Glomerular visceral epithelial cell (primary cell): ENCODE results near the gene LGR5.
A peak's percentile ranks its signal among the peaks of the same experiment; 100 is the strongest.

Source experiments
- DNase-seq: peaks from one replicate; pipeline ENCODE4 v3.0.0-alpha.2; 2016; ENCODE audit errors: extremely low spot score

The LGR5 gene

GRCh38 chr12:71438670-71439361 is 782 bp upstream of the LGR5 start:
- no peak for DNase-seq

GRCh38 chr12:71439362-71439612 is 311 bp upstream of the LGR5 start:
- DNase-seq = no peak

DNA sequence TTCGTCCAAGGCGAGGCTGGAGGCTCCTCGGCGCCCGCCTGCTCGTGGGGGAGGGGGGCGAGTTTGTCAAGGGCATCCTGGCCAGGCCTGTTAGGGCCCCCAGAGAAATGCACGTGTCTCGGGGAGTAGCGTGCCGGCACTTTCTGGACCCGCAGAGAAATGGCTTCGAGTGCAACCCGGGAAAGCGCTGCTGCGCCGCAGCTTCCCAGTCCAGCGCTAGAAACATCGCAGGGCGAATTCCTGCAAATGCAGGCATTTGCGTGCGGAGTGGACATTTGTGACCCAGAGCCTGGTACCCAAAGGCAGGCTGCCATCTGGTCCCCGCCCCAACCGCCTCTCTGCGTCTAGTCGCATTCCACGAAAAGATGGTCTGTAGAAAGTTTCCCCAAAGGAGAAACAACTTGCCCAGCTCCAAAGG is 756 bp downstream of the LGR5 start:
- DNase-seq = no peak

DNA sequence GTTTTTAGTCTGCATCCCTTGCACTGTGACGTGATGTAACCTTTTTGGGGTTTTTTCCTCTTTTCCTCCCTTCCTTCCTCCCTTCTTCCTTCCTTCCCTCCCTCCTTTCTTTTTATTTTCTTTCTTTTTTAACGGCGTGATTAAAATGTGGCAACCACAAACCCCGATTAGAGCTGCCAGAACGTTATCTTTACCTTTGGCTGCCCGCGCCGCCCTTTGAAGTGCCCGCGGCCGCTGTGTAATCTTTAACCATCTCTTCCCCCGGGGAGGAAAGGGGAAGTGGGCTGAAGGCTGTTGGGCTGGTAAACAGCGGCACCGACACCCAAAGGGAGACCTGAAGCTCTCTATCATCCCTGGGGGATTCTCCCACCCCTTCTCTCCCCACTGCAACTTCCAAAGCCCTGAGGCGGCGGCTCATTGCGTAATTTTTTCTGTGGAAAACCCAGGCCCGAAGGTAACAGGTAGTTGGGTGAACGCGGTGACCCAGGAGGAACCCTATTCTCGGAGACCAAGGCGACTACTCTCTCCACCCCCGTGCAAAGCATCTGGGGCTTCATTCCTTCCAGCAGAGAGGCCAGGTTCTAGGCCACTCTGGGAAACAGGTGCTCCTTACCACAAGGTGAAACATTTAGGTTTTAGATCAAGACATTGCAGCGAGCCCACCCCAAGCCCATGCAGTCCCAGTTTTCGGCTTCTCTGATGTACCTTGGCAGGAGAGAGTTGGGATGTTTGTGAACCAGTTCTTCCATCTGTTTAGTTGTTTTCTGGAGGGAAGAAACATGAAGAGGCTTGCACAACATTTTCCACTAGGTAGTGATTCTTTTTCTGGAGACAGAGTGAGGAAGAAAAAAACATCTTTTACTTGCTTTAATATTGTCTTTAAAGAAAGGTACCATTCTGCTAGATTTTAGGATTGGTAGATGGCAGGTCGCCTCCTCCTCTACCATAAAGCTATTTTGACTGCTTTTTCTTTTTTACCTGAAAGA is 1.5 kb downstream of the LGR5 start:
- DNase-seq = no peak

- DNase-seq = no peak
Measured at GRCh38 chr12:71441836-71442566, 2.4 kb downstream of the LGR5 start.

GRCh38 chr12:71442567-71442931 is 3.0 kb downstream of the LGR5 start:
- no peak for DNase-seq

DNA sequence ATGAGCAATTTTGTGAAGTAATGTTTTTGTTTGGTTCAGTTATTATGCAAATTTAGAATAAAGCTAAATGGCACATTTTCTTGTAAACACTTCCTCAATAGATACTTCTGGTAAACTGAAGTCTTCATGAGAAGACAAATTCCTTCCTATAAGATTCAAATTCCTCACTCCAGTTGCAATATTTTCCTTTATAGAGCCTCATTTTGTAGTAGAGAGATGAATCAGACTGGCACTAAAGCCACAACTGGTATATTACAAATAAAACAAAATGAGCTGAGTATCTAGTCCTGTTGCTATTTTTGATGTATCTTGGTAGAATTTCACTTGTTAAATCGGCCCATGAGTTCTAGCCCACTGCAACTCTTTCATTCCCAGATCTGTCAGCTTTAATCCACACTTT is 5.5 kb downstream of the LGR5 start:
- DNase-seq = no peak

DNA sequence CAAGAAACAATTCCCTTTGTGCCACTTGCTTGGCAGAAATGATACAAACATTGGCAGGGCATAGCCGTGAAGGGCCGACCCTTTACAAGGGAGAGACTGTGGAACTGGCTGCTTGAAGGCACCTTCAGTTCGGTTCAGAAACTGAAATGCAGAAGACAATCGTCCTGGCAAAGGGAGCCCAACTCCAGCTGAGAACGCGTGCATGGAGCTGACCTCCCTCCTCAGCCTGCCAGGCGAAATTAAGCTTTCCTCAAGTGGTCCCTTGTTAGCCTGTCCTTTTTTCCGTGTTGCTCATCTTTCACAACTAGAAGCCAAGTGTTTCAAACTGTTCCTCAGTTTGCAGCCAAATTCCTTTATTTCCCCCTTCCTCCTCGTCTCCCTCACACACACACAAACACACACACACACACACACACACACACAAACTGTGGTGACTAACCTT is 8.1 kb downstream of the LGR5 start:
- peak; percentile 25 for DNase-seq

GRCh38 chr12:71448150-71448581 is 8.6 kb downstream of the LGR5 start:
- peak; percentile 33 for DNase-seq

DNA sequence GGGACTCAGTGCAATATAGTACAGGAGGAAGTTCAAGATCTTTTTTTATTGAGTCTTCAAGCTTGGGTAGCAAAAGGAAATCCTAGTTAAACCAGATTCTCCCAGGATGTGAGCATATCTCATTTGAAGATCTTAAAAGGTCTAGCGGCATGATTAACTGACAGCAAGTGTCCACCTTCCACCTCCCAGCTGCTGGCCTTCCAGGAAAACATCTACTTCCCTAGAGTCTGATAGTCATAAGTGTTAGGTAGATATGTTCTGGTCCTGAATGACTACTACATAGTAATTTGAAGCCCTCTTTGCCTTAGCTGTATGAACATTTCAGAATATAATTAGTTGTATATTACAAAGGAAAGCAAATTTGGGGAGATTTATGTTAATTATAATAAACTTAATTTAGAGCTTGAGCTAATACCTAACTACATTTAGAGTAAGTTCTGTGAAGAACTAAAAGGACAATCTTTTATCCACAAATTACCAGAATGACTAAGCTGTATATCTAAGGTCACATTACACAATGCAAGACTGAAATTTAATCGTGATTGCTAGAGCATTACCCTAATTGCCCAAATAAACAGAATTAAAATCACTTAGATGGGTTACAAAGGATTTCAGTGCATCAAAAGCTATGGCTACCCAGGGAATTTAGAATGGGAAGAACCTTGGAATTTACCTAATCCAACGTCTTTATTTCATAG is 9.9 kb downstream of the LGR5 start:
- DNase-seq = no peak

GRCh38 chr12:71452006-71452405 is 12.4 kb downstream of the LGR5 start:
- DNase-seq = no peak

DNA sequence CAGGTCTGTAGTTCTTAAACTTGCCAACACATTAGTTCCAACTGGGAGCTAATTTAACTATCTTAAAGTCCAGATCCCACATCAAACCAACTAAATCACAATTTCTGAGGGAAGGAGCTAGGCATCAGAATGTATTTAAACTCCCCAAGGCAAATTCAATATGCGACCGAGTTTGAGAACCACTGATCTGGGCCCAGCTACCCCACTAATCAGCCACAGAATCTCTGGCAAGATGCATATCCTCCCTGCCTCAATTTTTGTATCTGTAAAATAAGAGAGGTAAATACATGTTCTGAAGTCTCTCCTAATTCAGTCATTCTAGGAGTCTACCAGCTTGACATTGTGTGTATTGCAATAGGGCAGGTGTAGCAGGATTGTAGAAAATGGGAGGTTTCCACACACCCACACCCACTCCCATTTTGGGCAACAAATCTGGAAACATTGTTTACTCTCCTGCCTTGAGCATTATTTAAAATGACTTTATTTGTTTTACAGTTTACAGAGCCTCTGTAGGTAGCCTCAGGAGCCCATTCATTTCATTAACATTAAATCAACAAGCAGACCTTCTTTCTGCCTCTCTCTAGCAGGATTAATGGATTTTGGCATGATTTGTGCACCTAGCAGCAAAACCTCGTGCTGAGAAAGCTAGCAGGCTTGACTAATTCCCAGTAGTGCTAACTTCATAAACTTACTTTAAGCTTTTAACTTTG is 15.6 kb downstream of the LGR5 start:
- DNase-seq = no peak

- no peak for DNase-seq
Measured at GRCh38 chr12:71456316-71456715, 16.7 kb downstream of the LGR5 start.

DNA sequence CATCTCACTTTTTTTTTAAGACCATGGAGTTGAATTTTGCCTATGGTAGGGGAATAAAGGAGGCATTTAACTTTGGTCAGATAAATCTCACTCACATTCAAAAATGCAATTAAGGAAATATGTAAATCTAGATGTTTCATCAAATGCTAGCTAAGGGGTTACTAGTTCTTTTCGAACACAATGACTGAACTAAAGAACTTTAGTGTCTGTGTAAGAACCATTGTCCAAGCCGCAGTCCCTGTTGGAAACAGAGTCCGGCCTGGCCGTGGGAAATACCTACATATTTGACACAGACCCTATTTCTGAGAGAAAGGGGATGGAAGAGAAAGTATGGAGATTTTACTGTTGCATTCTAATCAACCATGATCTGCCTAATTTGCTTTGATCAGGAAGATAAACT is 17.4 kb downstream of the LGR5 start:
- DNase-seq = no peak

DNA sequence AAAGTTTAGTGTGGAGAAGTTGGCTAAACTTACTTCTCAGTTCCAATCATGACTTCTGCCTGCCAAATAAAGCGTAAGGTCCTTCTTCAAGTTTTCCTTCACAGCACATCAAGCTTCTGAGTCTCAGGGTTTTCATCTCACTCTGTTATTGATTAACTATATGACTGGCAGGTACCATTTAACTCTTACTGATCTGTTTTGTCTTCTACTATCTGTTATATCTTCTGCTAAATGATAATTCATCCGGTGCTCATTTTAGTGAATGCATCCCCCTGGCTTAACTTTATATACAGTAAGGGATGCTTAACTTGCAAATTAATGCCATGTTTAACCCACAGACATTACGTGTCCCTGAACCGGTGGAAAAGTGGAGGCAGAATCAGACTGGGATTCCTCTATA is 20.7 kb downstream of the LGR5 start:
- no peak for DNase-seq

DNA sequence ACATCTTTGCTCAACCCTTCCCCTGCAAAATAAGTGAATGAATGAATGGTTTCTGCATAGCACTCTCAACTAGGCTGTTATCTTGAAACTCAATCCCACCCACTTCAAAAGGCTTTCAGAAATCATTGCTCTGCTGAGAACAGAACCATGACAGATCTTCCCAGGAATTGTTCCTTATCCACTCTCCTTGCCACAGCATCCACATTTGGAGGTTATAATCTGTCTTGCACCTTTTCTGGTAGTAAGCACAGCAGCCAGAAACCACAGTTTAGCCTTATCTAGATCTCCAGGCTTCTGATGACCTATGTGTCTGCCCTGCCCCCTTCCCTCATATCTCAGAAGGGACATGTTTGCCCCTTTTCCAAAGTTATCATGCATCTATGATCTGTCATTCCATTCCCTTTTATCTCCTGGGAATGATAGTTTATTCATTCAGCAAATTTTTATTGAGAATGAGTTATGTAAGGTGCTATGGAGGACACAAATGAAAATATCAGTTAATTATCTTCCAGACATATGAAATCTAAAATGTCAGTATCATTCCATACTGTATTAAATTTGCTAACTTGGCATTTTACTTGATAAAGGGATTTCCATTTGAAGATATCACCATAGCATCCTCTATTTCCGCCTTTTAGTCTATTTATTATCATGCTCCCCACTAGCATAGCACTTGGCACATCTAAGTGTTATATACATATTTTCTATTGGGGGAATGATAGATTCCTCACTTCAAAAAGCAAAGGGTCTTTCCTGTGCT is 21.4 kb downstream of the LGR5 start:
- DNase-seq = no peak

GRCh38 chr12:71461787-71462328 is 22.3 kb downstream of the LGR5 start:
- DNase-seq = no peak

DNA sequence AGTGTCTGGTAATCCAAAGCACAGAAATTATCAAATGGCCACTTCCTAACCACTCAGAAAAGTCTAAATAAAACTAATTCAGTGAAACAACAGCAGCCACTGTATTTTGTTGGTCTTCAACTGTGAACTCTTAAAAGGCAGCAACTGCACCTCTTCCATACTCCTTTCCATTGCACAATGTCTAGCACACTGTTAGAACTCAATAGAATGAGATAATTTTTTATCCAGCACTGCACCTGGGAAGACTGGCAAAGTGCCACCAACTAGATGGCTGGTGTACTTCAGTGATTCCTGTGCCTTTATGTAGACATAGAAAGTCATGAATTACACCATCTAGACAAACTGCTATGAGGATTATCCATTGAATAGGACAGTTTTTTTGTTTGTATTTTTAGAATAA is 26.2 kb downstream of the LGR5 start:
- peak; percentile 5 for DNase-seq

GRCh38 chr12:71469258-71469750 is 29.7 kb downstream of the LGR5 start:
- DNase-seq = no peak

DNA sequence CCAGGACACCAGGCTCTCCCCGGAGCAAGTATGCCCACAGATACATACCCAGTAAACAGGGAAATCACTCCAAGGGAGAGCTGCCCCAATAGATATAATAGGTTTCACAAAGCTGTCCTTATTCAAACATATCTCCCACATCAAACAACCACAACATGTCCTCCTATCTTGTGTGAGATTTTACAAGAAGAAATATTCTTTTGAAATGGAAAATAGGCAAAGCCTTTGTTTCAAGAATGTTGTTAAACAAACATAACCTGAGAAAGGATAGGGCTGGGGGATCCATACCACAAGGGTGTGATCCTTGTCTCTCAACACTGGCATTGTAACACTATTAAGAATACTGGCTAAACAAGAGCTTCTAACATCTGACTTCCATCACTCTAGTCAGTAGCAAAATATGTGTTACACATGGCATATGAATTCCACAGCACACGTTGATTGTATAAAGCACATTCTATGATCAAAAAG is 32.9 kb downstream of the LGR5 start:
- no peak for DNase-seq
